A549 (cell line): ENCODE measurements around the gene ASMTL.

Source experiments
- ELK1 ChIP-seq: fragments of 150-350 bp; IDR thresholded peaks from 2 replicates; pipeline ENCODE4 v1.6.1; 2014; ENCODE audit warnings: low read depth, mild to moderate bottlenecking, low read length
- ESRRA ChIP-seq: fragments of 150-350 bp; IDR thresholded peaks from 2 replicates; pipeline ENCODE4 v1.6.1; 2014; ENCODE audit warnings: mild to moderate bottlenecking, low read length, borderline replicate concordance
- MAZ ChIP-seq: fragments of 150-350 bp; IDR thresholded peaks from 2 replicates; pipeline ENCODE4 v1.6.1; 2014; ENCODE audit warnings: antibody characterized with exemption, low read depth, low read length, borderline replicate concordance
- NPAS2 ChIP-seq: fragments of 250-450 bp; sonication (Bioruptor Pico); IDR thresholded peaks from 2 replicates; pipeline ENCODE4 v1.8.0; 2022; ENCODE audit warnings: mild to moderate bottlenecking, moderate library complexity, borderline replicate concordance
- POLR2A ChIP-seq: IDR thresholded peaks from 2 replicates; pipeline ENCODE4 v1.6.1; 2012; ENCODE audit warnings: mild to moderate bottlenecking, low read length
- TF ChIP-seq, protein P1 (sequence below): fragments of >200 bp; sonication (Bioruptor Twin); formaldehyde crosslinking; IDR thresholded peaks from 3 replicates; pipeline ENCODE4 v1.5.1; 2016

DNA sequence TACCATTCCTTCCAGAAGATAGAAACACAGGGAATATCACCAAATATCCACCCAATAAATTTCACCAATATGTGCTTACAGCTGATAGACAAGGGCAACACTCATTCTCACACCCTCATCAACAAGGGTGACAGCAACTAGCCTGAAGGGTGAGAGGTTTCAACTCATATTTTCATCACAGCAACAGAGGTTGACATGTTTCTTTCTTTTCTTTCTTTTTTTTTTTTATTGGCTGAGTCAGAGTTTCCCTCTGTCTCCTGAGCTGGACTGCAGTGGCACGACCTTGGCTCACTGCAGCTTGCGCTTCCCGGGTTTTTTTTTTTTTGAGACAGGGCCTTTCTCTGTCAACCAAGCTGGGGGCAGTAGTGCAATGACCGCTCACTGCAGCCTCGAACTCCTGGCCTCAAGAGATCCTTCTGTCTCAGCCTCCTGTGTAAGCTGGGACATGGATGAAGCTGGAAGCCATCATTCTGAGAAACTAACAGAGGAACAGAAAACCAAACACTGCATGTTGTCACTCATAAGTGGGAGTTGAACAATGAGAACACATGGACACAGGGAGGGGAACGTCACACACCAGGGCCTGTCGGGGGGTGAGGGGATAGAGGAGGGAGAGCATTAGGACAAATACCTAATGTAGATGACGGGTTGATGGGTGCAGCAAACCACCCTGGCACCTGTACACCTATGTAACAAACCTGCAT is 27.5 kb upstream of the ASMTL start:
- TF ChIP-seq POLR2A (no peak), MAZ (no peak), NPAS2 (CRISPR knock-in tag) (no peak), ESRRA (no peak), ELK1 (no peak)
- TF ChIP-seq, protein P1, sequence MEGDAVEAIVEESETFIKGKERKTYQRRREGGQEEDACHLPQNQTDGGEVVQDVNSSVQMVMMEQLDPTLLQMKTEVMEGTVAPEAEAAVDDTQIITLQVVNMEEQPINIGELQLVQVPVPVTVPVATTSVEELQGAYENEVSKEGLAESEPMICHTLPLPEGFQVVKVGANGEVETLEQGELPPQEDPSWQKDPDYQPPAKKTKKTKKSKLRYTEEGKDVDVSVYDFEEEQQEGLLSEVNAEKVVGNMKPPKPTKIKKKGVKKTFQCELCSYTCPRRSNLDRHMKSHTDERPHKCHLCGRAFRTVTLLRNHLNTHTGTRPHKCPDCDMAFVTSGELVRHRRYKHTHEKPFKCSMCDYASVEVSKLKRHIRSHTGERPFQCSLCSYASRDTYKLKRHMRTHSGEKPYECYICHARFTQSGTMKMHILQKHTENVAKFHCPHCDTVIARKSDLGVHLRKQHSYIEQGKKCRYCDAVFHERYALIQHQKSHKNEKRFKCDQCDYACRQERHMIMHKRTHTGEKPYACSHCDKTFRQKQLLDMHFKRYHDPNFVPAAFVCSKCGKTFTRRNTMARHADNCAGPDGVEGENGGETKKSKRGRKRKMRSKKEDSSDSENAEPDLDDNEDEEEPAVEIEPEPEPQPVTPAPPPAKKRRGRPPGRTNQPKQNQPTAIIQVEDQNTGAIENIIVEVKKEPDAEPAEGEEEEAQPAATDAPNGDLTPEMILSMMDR = no peak
